ENCODE results near the gene TPD52L2. TPM values are rescaled to one million over a fixed set of nuclear protein-coding genes. Genes with fewer than 3 reads are reported as not detected.
"Not testable (repeated sequence)": the region's sequence is repeated elsewhere in the genome, so short reads cannot be mapped to it uniquely, and the experiment has no call there.

The TPD52L2 gene
- total RNA-seq, 1 experiment from 2014 or later, result 192 TPM

- peaks cover 9% of the 10 kb centered on the region for H3K4me1 Mint-ChIP-seq (ENCODE audit: low read depth, unreplicated experiment)
- CTCF ChIA-PET, result interaction anchor here (0.6 kb wide), 1 partner anchor 327 kb away, joined by 4 read pairs; no protein-coding TSS in a partner anchor
- peaks cover 28% of the 10 kb centered on the region for H3K36me3 Mint-ChIP-seq (ENCODE audit: insufficient read depth, unreplicated experiment)
- no peaks in the 10 kb centered on the region for H3K9me3 Mint-ChIP-seq (ENCODE audit: low read depth, unreplicated experiment)
- DNase-seq, result no peak
- intact Hi-C loops (cut with micrococcal nuclease; ENCODE audit: unreplicated experiment), result no loop called here
- peak overlapping the region; percentile 14 for H3K27ac Mint-ChIP-seq (ENCODE audit: unreplicated experiment)
- no peak for TF ChIP-seq CTCF (IDR thresholded peaks at IDR 0.05; ENCODE audit: unreplicated experiment)
- peaks cover 19% of the 10 kb centered on the region for H3K27me3 Mint-ChIP-seq (ENCODE audit: unreplicated experiment)
- no peak overlapping the region for H3K4me3 Mint-ChIP-seq (ENCODE audit: low read depth, unreplicated experiment)
- BruUV-seq (replicated peaks), result no TSS peak
Measured at GRCh38 chr20:63850689-63851547, 14.2 kb upstream of the TPD52L2 start.

GRCh38 chr20:63851548-63851943 is 13.5 kb upstream of the TPD52L2 start:
- CTCF ChIA-PET, result interaction anchor here (0.6 kb wide), 1 partner anchor 328 kb away, joined by 4 read pairs; no protein-coding TSS in a partner anchor

GRCh38 chr20:63853733-63854068 is 11.4 kb upstream of the TPD52L2 start:
- Mint-ChIP-seq H3K4me1 (ENCODE audit: low read depth, unreplicated experiment) (peaks cover 36% of the 10 kb centered on the region), H3K27me3 (ENCODE audit: unreplicated experiment) (peaks cover 47% of the 10 kb centered on the region), H3K4me3 (ENCODE audit: low read depth, unreplicated experiment) (peak overlapping the region; percentile 15), H3K36me3 (ENCODE audit: insufficient read depth, unreplicated experiment) (peaks cover 56% of the 10 kb centered on the region)
- DNase-seq; intact Hi-C loops (cut with micrococcal nuclease; ENCODE audit: unreplicated experiment); H3K9me3 Mint-ChIP-seq (ENCODE audit: low read depth, unreplicated experiment); BruUV-seq (replicated peaks); H3K27ac Mint-ChIP-seq (ENCODE audit: unreplicated experiment): not testable (repeated sequence)
- CTCF ChIA-PET, result interaction anchor here (1.0 kb wide), 1 partner anchor 8 kb away, joined by 3 read pairs; no protein-coding TSS in a partner anchor

More at GRCh38 chr20:63851548-63851943, 13.5 kb upstream of the TPD52L2 start:
- intact Hi-C loops (cut with micrococcal nuclease; ENCODE audit: unreplicated experiment); BruUV-seq (replicated peaks); DNase-seq; H3K4me3 Mint-ChIP-seq (ENCODE audit: low read depth, unreplicated experiment); H3K9me3 Mint-ChIP-seq (ENCODE audit: low read depth, unreplicated experiment); H3K27ac Mint-ChIP-seq (ENCODE audit: unreplicated experiment): not testable (repeated sequence)
- Mint-ChIP-seq H3K36me3 (ENCODE audit: insufficient read depth, unreplicated experiment) (peaks cover 34% of the 10 kb centered on the region), H3K4me1 (ENCODE audit: low read depth, unreplicated experiment) (peaks cover 14% of the 10 kb centered on the region), H3K27me3 (ENCODE audit: unreplicated experiment) (peaks cover 25% of the 10 kb centered on the region)

- BruUV-seq (replicated peaks), result no TSS peak
- CTCF ChIA-PET, result interaction anchor here (1.0 kb wide), 1 partner anchor 9 kb away, joined by 3 read pairs; no protein-coding TSS in a partner anchor
- no peaks in the 10 kb centered on the region for H3K9me3 Mint-ChIP-seq (ENCODE audit: low read depth, unreplicated experiment)
- H3K27me3 Mint-ChIP-seq (ENCODE audit: unreplicated experiment), result peaks cover 48% of the 10 kb centered on the region
- H3K4me1 Mint-ChIP-seq (ENCODE audit: low read depth, unreplicated experiment), result peaks cover 40% of the 10 kb centered on the region
- H3K36me3 Mint-ChIP-seq (ENCODE audit: insufficient read depth, unreplicated experiment), result peaks cover 61% of the 10 kb centered on the region
- H3K4me3 Mint-ChIP-seq (ENCODE audit: low read depth, unreplicated experiment), result peak overlapping the region; percentile 15
- TF ChIP-seq CTCF (IDR thresholded peaks at IDR 0.05; ENCODE audit: unreplicated experiment), result no peak
- peak; percentile 68 for DNase-seq
- intact Hi-C loops (cut with micrococcal nuclease; ENCODE audit: unreplicated experiment), result no loop called here
- H3K27ac Mint-ChIP-seq (ENCODE audit: unreplicated experiment), result no peak overlapping the region
Measured at GRCh38 chr20:63854069-63854765, 10.9 kb upstream of the TPD52L2 start.

GRCh38 chr20:63854766-63855362 is 10.2 kb upstream of the TPD52L2 start:
- Mint-ChIP-seq H3K36me3 (ENCODE audit: insufficient read depth, unreplicated experiment) (peaks cover 65% of the 10 kb centered on the region), H3K27me3 (ENCODE audit: unreplicated experiment) (peaks cover 48% of the 10 kb centered on the region), H3K9me3 (ENCODE audit: low read depth, unreplicated experiment) (no peaks in the 10 kb centered on the region), H3K4me1 (ENCODE audit: low read depth, unreplicated experiment) (peaks cover 40% of the 10 kb centered on the region), H3K4me3 (ENCODE audit: low read depth, unreplicated experiment) (no peak overlapping the region), H3K27ac (ENCODE audit: unreplicated experiment) (no peak overlapping the region)
- no peak for TF ChIP-seq CTCF (IDR thresholded peaks at IDR 0.05; ENCODE audit: unreplicated experiment)
- BruUV-seq (replicated peaks), result no TSS peak
- DNase-seq, result no peak
- CTCF ChIA-PET, result interaction anchor here (1.0 kb wide), 1 partner anchor 9 kb away, joined by 3 read pairs; no protein-coding TSS in a partner anchor
- intact Hi-C loops (cut with micrococcal nuclease; ENCODE audit: unreplicated experiment), result no loop called here

All from Calu3 (cell line).